IMR-90 (cell line): Measurements from ENCODE around the gene CLCN4. TPM values are rescaled to one million over a fixed set of nuclear protein-coding genes. Genes with fewer than 3 reads are reported as not detected.

Experiments used
- ATAC-seq: fragments of 200-7000 bp; cut with Tn5 transposase; 2 replicates; pipeline ENCODE4 v1.9.1; 2020; ENCODE audit warnings: low read depth, mild to moderate bottlenecking, moderate library complexity
- BruUV-seq: library from RNA; stranded (reverse); fragments of 400-500 nt; replicated peaks from 2 replicates; lab custom pipeline; 2021; lab: Mats Ljungman, UMichigan
- CTCF ChIA-PET: fragments of 300-600 bp; formaldehyde crosslinking; extraction: SDS; loops from one replicate; lab custom pipeline; 2021; ENCODE audit warnings: antibody characterized with exemption; lab: Yijun Ruan, JAX
- POLR2A ChIA-PET: fragments of 300-600 bp; sonication (Branson Sonifier 250); formaldehyde crosslinking; loops from one replicate; lab custom pipeline; 2022; ENCODE audit warnings: antibody characterized with exemption; ENCODE audit not compliant: unreplicated experiment; lab: Charles Lee
- DNase-seq: peaks from one replicate; pipeline ENCODE4 v3.0.0; 2013
- H2AFZ ChIP-seq: replicated peaks from 2 replicates; pipeline ENCODE3; 2013; ENCODE audit warnings: low read length, mild to moderate bottlenecking; ENCODE audit not compliant: poor library complexity
- H2AK5ac ChIP-seq: 2 replicates; pipeline ENCODE4 v1.6.1; 2013; ENCODE audit warnings: low read depth, low read length, inconsistent platforms
- H2AK9ac ChIP-seq: replicated peaks from 2 replicates; pipeline ENCODE3; 2013; ENCODE audit warnings: mild to moderate bottlenecking, low read depth, low read length, moderate library complexity; ENCODE audit not compliant: poor library complexity
- H2BK120ac ChIP-seq: 2 replicates; pipeline ENCODE4 v1.6.1; 2013; ENCODE audit warnings: low read depth, low read length, inconsistent platforms
- H2BK15ac ChIP-seq: 3 replicates; pipeline ENCODE4 v1.6.1; 2013; ENCODE audit warnings: low read depth, low read length, inconsistent platforms
- H2BK20ac ChIP-seq: 2 replicates; pipeline ENCODE4 v1.6.1; 2013; ENCODE audit warnings: low read depth, mild to moderate bottlenecking, inconsistent platforms, low read length, moderate library complexity
- H2BK5ac ChIP-seq: 2 replicates; pipeline ENCODE4 v1.6.1; 2013; ENCODE audit warnings: mild to moderate bottlenecking, low read depth, low read length, inconsistent platforms; ENCODE audit not compliant: poor library complexity, severe bottlenecking
- H3K14ac ChIP-seq: replicated peaks from 2 replicates; pipeline ENCODE4 v1.6.1; 2013; ENCODE audit warnings: low read depth, low read length, inconsistent platforms
- H3K18ac ChIP-seq: 2 replicates; pipeline ENCODE4 v1.6.1; 2013; ENCODE audit warnings: low read depth, low read length, control low read depth
- H3K23ac ChIP-seq: 2 replicates; pipeline ENCODE4 v1.6.1; 2013; ENCODE audit warnings: low read depth, low read length, inconsistent platforms
- H3K27ac ChIP-seq: 2 replicates; pipeline ENCODE4 v1.5.1; 2013; ENCODE audit warnings: mild to moderate bottlenecking, control low read depth, low read length; ENCODE audit not compliant: insufficient read depth
- H3K27me3 ChIP-seq: 2 replicates; pipeline ENCODE4 v1.6.1; 2013; ENCODE audit warnings: low read length; ENCODE audit not compliant: control insufficient read depth, insufficient read depth
- H3K36me3 ChIP-seq: 2 replicates; pipeline ENCODE4 v1.6.1; 2013; ENCODE audit warnings: low read length, mixed read lengths; ENCODE audit not compliant: control insufficient read depth, insufficient read depth
- H3K4ac ChIP-seq: 2 replicates; pipeline ENCODE4 v1.6.1; 2013; ENCODE audit warnings: low read depth, low read length, inconsistent platforms
- H3K4me1 ChIP-seq: 2 replicates; pipeline ENCODE4 v1.6.1; 2013; ENCODE audit warnings: low read length, mixed read lengths; ENCODE audit not compliant: control insufficient read depth, insufficient read depth
- H3K4me2 ChIP-seq: 2 replicates; pipeline ENCODE4 v1.6.1; 2013; ENCODE audit warnings: low read depth, mild to moderate bottlenecking, control low read depth, low read length, moderate library complexity
- H3K4me3 ChIP-seq: 2 replicates; pipeline ENCODE4 v1.5.1; 2013; ENCODE audit warnings: low read depth, mild to moderate bottlenecking, control low read depth, low read length, moderate library complexity; ENCODE audit not compliant: insufficient read depth
- H3K56ac ChIP-seq: 2 replicates; pipeline ENCODE4 v1.6.1; 2013; ENCODE audit warnings: low read length, inconsistent platforms; ENCODE audit not compliant: insufficient read depth; ENCODE audit errors: extremely low read depth
- H3K79me1 ChIP-seq, 2 experiments: 2 replicates each; pipeline ENCODE4 v1.6.1; 2013; ENCODE audit warnings: low read length in 2 of 2, inconsistent platforms in 1 of 2, low read depth in 1 of 2
- H3K9ac ChIP-seq: 2 replicates; pipeline ENCODE4 v1.6.1; 2013; ENCODE audit warnings: low read depth, low read length, control low read depth
- H3K9me1 ChIP-seq: 2 replicates; pipeline ENCODE4 v1.6.1; 2013; ENCODE audit warnings: low read length, inconsistent platforms; ENCODE audit not compliant: insufficient read depth
- H3K9me3 ChIP-seq: 2 replicates; pipeline ENCODE4 v1.6.1; 2013; ENCODE audit warnings: low read length; ENCODE audit not compliant: control insufficient read depth, insufficient read depth
- H4K20me1 ChIP-seq: 2 replicates; pipeline ENCODE4 v1.6.1; 2013; ENCODE audit warnings: low read length, inconsistent platforms; ENCODE audit not compliant: insufficient read depth
- H4K5ac ChIP-seq: 2 replicates; pipeline ENCODE4 v1.6.1; 2013; ENCODE audit warnings: mild to moderate bottlenecking, low read depth, low read length, control low read depth
- H4K8ac ChIP-seq, 2 experiments: 2 replicates each; pipeline ENCODE4 v1.6.1; 2013; ENCODE audit warnings: low read depth in 2 of 2, low read length in 2 of 2, control low read depth in 1 of 2, inconsistent platforms in 1 of 2
- H4K91ac ChIP-seq: 2 replicates; pipeline ENCODE4 v1.6.1; 2013; ENCODE audit warnings: low read depth, low read length, inconsistent platforms; ENCODE audit not compliant: insufficient read depth
- BHLHE40 ChIP-seq: fragments of 150-350 bp; IDR thresholded peaks from 2 replicates; pipeline ENCODE4 v1.6.1; 2016; ENCODE audit warnings: mild to moderate bottlenecking, low read depth, low read length
- FOS ChIP-seq: fragments of 150-350 bp; IDR thresholded peaks from 2 replicates; pipeline ENCODE4 v1.6.1; 2016; ENCODE audit warnings: low read depth, low read length
- MAFK ChIP-seq: IDR thresholded peaks from 2 replicates; pipeline ENCODE4 v1.6.1; 2012; ENCODE audit warnings: low read depth, low read length, improper control_type of control experiment
- MAZ ChIP-seq: IDR thresholded peaks from 2 replicates; pipeline ENCODE4 v1.6.1; 2012; ENCODE audit warnings: low read depth, mild to moderate bottlenecking, low read length, improper control_type of control experiment, moderate library complexity, borderline replicate concordance
- MXI1 ChIP-seq: IDR thresholded peaks from 2 replicates; pipeline ENCODE4 v1.6.1; 2012; ENCODE audit warnings: low read depth, mild to moderate bottlenecking, low read length, moderate library complexity, borderline replicate concordance
- NFE2L2 ChIP-seq: fragments of 150-350 bp; IDR thresholded peaks from 2 replicates; pipeline ENCODE4 v1.6.1; 2016; ENCODE audit warnings: low read depth, mild to moderate bottlenecking, low read length
- POLR2A ChIP-seq: IDR thresholded peaks from 2 replicates; pipeline ENCODE4 v1.6.1; 2012; ENCODE audit warnings: mild to moderate bottlenecking, low read depth, low read length
- RAD21 ChIP-seq: IDR thresholded peaks from 2 replicates; pipeline ENCODE4 v1.6.1; 2012; ENCODE audit warnings: low read length, improper control_type of control experiment
- RCOR1 ChIP-seq: IDR thresholded peaks from 2 replicates; pipeline ENCODE4 v1.6.1; 2012; ENCODE audit warnings: mild to moderate bottlenecking, low read length, improper control_type of control experiment; ENCODE audit not compliant: insufficient replicate concordance
- RFX5 ChIP-seq: IDR thresholded peaks from 2 replicates; pipeline ENCODE4 v1.8.0; 2012; ENCODE audit warnings: low read depth, mild to moderate bottlenecking, low read length, moderate library complexity
- SMC3 ChIP-seq: fragments of 150-350 bp; IDR thresholded peaks from 2 replicates; pipeline ENCODE4 v1.6.1; 2016; ENCODE audit warnings: low read depth, mild to moderate bottlenecking, antibody characterized with exemption, low read length, moderate library complexity
- USF2 ChIP-seq: fragments of 150-350 bp; IDR thresholded peaks from 2 replicates; pipeline ENCODE4 v1.6.1; 2017; ENCODE audit warnings: mild to moderate bottlenecking, antibody characterized with exemption, low read length, low read depth
- WGBS, 2 experiments: methylation state at CpG; one replicate each; pipeline versions ENCODE4 v1.1.5 to v1.1.7; 2013; ENCODE audit warnings: missing lambda C conversion rate in 2 of 2; ENCODE audit not compliant: insufficient read length in 1 of 2; ENCODE audit errors: extremely low coverage in 2 of 2; 5-methylcytosine and 5-hydroxymethylcytosine counted together
- dilution Hi-C: fragments of 300-500 bp; cut with HindIII; formaldehyde crosslinking; loops from one replicate; pipeline ENCODE4 v1.14.3; 2018; ENCODE audit warnings: low sequenced_read_pairs; ENCODE audit not compliant: unreplicated experiment
- in situ Hi-C: fragments of 300-500 bp; cut with MboI; formaldehyde crosslinking; loops from 3 replicates; pipeline ENCODE4 v1.14.3; 2019; ENCODE audit warnings: low sequenced_read_pairs, inconsistent platforms, mixed read lengths
- intact Hi-C: fragments of 100-400 bp; cut with micrococcal nuclease; formaldehyde crosslinking; loops from 2 replicates; pipeline ENCODE4 v1.10.0; 2022
- polyA plus RNA-seq, 3 experiments: library from polyadenylated mRNA; depleted of rRNA; stranded (reverse); fragments of >200 nt; gene quantifications; 2 replicates each; pipeline ENCODE4 v1.2.3, GENCODE V29; 2012; ENCODE audit warnings: low replicate concordance in 1 of 3
- total RNA-seq: library from RNA; depleted of rRNA; stranded (reverse); fragments of >200 nt; gene quantifications from 2 replicates; pipeline ENCODE4 v1.2.3, GENCODE V29; 2012
- TF ChIP-seq, protein P1 (sequence below): fragments of 150-350 bp; IDR thresholded peaks from 2 replicates; pipeline ENCODE4 v1.6.1; 2016; ENCODE audit warnings: low read depth, mild to moderate bottlenecking, low read length, moderate library complexity, borderline replicate concordance
- TF ChIP-seq, protein P2 (sequence below): conservative IDR thresholded peaks from 2 replicates; pipeline ENCODE4 v1.5.1; 2012; ENCODE audit warnings: mild to moderate bottlenecking, low read depth, low read length, improper control_type of control experiment

CLCN4 gene
- total and polyA plus RNA-seq, 2 of the 4 experiments (the other 2 are of a cell fraction): 2.2 to 4.5 TPM

DNA sequence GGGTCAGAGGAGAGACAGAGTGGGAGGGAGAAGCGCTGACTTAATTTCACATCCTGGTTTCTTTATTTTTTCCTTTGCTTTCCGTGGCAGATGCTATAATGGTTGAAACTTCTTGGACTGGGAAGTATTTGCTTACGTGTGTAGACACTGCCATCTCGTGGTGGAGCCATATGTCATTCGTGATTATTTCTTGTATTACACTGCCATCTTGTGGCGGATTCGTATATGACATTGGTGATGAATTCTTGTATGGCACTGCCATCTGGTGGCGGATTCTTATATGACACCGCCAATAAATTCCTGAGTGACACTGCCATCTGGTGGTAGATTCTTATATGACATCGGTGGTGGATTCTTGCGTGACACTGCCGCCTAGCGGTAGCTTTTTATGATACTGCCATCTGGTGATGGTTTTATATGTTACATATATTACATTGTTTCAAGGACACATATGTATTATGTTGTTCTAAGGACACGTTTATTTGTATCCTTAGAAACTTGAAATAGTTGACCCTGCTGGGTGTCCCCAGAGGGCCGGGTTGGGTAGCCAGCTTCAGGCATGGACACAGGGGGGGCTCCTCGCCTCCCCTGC is 37.3 kb upstream of the CLCN4 start:
- dilution Hi-C loops (no loop called here), intact Hi-C loops (loop anchor here (1.0 to 5.0 kb wide), 7 partner anchors 102 to 1305 kb away; no protein-coding TSS in a partner anchor), in situ Hi-C loops (loop anchor here (5.0 to 25.0 kb wide), 3 partner anchors 122 to 1307 kb away; partner anchors contain the start of gene FAM9A)
- no peak overlapping the region for H3K18ac ChIP-seq
- H3K56ac ChIP-seq: no peak overlapping the region
- H2AK5ac ChIP-seq: no peak overlapping the region
- H3K9ac ChIP-seq: no peak overlapping the region
- peak; percentile 84 for ATAC-seq
- H3K27me3 ChIP-seq: no peaks in the 10 kb centered on the region
- no peak overlapping the region for H2BK15ac ChIP-seq
- H3K4me2 ChIP-seq: no peak overlapping the region
- ChIA-PET CTCF (interaction anchor here (0.7 to 2.3 kb wide), 20 partner anchors 12 to 484 kb away, joined by 3 to 5 read pairs (median 3); no protein-coding TSS in a partner anchor), POLR2A (no interaction called here)
- H3K9me1 ChIP-seq: no peaks in the 10 kb centered on the region
- peak; percentile 91 for DNase-seq
- peaks cover 21% of the 10 kb centered on the region; the same call in 1 of the 2 replicates for H3K36me3 ChIP-seq
- H3K14ac ChIP-seq: no peak overlapping the region
- no peak overlapping the region for H4K91ac ChIP-seq
- H3K4me3 ChIP-seq: no peak overlapping the region
- WGBS, 2 experiments: 40% methylated on average over 2 of the region's 16 CpGs; no CpG with 5 or more reads in 1 of the 2 experiments
- H2AK9ac ChIP-seq: no peak overlapping the region
- H2BK20ac ChIP-seq: no peak overlapping the region
- no peaks in the 10 kb centered on the region for H3K4me1 ChIP-seq
- H2BK5ac ChIP-seq: no peak overlapping the region
- no peaks in the 10 kb centered on the region; the same call in 1 of the 2 replicates for H4K20me1 ChIP-seq
- H2AFZ ChIP-seq: no peak overlapping the region
- H3K4ac ChIP-seq: no peak overlapping the region
- no peak overlapping the region for H2BK120ac ChIP-seq
- H3K79me1 ChIP-seq: peaks cover 0 to 21% of the 10 kb centered on the region in 2 experiments; a peak in 2 of 4 replicates
- no peak overlapping the region for H3K27ac ChIP-seq
- no peak overlapping the region for H3K23ac ChIP-seq
- no peak overlapping the region for H4K5ac ChIP-seq
- H4K8ac ChIP-seq: no peak overlapping the region
- no TSS peak for BruUV-seq
- H3K9me3 ChIP-seq: no peaks in the 10 kb centered on the region; the same call in 1 of the 2 replicates
- no peak for TF ChIP-seq NFE2L2
- TF ChIP-seq, protein P1, sequence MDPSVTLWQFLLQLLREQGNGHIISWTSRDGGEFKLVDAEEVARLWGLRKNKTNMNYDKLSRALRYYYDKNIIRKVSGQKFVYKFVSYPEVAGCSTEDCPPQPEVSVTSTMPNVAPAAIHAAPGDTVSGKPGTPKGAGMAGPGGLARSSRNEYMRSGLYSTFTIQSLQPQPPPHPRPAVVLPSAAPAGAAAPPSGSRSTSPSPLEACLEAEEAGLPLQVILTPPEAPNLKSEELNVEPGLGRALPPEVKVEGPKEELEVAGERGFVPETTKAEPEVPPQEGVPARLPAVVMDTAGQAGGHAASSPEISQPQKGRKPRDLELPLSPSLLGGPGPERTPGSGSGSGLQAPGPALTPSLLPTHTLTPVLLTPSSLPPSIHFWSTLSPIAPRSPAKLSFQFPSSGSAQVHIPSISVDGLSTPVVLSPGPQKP: no peak
- TF ChIP-seq, protein P2, sequence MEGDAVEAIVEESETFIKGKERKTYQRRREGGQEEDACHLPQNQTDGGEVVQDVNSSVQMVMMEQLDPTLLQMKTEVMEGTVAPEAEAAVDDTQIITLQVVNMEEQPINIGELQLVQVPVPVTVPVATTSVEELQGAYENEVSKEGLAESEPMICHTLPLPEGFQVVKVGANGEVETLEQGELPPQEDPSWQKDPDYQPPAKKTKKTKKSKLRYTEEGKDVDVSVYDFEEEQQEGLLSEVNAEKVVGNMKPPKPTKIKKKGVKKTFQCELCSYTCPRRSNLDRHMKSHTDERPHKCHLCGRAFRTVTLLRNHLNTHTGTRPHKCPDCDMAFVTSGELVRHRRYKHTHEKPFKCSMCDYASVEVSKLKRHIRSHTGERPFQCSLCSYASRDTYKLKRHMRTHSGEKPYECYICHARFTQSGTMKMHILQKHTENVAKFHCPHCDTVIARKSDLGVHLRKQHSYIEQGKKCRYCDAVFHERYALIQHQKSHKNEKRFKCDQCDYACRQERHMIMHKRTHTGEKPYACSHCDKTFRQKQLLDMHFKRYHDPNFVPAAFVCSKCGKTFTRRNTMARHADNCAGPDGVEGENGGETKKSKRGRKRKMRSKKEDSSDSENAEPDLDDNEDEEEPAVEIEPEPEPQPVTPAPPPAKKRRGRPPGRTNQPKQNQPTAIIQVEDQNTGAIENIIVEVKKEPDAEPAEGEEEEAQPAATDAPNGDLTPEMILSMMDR: peak; percentile 100; the same call in 1 of the 2 replicates
- TF ChIP-seq POLR2A: peak; percentile 68
- peak; percentile 95 for TF ChIP-seq SMC3
- TF ChIP-seq RAD21: peak; percentile 99
- 0 out of 2 replicates have a peak, but pooled peaks have one; percentile 14 for TF ChIP-seq FOS
- TF ChIP-seq MAFK: 0 out of 2 replicates have a peak, but pooled peaks have one; percentile 11
- TF ChIP-seq MAZ: peak; percentile 20; the same call in 1 of the 2 replicates
- TF ChIP-seq RFX5: no peak
- TF ChIP-seq USF2: no peak
- no peak for TF ChIP-seq RCOR1
- no peak for TF ChIP-seq BHLHE40
- TF ChIP-seq MXI1: no peak
